Measurements from ENCODE around the gene HPCAL1.

The HPCAL1 gene

DNA sequence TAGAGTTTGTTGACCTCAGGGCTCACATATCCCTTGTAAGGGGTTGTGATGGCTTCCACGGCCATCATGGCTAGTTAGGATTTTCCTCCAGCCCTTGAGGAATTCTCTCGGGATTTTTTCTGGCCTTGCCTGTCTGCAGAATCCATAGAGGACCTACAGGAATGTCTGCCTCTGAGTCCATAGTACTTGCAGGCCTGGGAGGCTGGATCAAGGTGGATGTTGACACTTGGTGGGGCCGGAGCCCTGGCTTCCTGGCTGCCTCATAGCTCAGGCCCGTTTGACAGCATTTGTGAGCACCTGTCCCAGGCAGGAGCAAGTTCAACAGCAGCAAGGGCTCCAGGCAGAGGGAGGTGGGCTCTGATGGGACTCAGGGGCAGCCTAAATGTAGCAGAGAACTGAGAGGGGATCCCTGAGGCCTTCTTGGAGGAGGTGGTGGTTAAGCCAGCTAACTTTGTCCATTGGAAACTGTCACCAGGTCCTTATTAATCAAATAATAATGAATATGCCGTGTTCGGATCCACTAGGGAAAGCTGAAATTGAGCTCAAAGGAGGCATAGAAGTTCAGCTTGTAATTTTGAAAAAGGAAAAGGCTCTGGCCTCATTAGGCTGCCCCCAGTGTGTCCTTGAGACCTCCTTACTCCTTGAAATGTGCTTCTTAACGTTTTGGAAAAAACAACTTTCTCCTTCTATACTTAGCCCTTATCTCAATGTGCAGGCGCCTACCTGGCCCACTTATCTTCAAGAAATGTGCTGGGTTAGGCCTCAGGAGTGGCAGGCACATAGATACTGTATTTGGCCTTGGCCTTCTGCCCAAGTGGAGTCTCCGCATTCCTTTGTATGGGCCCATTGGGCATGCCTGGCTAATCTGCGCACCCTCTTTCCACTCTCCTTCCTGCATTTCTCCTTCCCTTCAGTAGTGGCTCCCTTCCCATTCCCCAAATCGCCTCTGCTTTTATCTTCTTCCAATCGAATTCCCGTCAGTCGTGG lies 66.9 kb downstream of the HPCAL1 start:
- no peak for TF ChIP-seq CTCF (IDR thresholded peaks at IDR 0.05; ENCODE audit: low read depth, low read length, missing control alignments)
- DNase-seq (ENCODE audit: low read depth): no peak
- H3K4me3 ChIP-seq (ENCODE audit: low read depth, low read length): no peak overlapping the region

- no peak for DNase-seq (ENCODE audit: low read depth)
- TF ChIP-seq CTCF (IDR thresholded peaks at IDR 0.05; ENCODE audit: low read depth, low read length, missing control alignments): no peak
- H3K4me3 ChIP-seq (ENCODE audit: low read depth, low read length): no peak overlapping the region
Observed at GRCh38 chr2:10370390-10370789, 67.7 kb downstream of the HPCAL1 start.

DNA sequence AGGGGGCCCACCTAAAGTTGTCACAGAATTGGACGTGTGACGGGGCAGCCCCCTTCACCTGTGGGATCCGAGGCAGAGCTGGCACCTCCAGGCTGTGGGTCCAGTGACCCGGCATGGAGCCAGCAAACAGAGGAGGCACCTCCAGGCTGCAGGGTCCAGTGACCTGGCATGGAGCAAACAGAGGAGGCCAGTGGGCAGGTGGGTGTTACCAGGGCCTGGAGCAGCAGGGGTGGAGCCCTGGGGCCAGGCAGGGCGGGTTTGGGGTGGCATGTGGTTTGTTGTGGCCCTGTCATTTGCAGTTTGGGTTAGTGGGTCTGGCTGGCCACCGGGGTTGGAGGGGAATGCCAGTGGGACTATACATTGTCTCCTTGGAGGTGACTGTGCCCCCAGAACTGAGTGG lies 68.2 kb downstream of the HPCAL1 start:
- no peak for DNase-seq (ENCODE audit: low read depth)
- H3K4me3 ChIP-seq (ENCODE audit: low read depth, low read length): no peak overlapping the region
- TF ChIP-seq CTCF (IDR thresholded peaks at IDR 0.05; ENCODE audit: low read depth, low read length, missing control alignments): no peak

DNA sequence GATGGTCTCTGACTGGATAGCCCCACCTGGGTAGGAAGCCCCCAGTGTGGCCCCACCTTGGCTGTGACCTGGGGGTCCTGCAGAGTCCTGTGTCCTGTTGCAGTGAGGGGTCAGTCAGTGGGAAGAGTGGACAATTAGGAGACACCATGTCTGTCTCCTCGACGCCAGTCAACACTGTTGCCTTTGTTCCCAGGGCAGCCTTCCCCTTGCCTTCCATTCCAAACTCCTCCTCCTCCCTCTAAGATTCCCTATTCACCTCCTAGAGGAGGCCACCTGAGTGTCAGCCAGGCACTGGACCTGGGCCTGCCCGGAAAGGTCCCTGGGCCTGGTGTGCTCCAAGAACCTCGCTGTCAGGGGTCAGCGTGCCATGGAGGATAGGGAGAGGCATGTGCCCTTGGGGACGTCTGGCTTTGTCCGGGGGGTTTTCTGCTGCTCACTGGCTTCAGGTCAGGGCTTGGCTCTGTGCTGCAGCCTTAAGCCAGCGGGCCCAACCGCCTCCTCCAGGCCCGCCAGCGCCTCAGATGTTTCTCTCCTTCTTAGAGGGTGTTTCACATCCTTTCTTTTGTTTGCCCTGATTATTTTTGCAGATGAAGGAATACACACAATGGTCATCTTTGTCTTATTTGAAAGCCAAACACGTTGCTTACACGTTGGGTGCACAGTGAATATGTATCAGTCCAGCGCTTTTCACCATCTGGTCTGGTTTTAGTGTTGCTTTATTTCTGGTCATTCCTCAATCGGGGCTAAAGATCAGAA lies 68.9 kb downstream of the HPCAL1 start:
- no peak overlapping the region for H3K4me3 ChIP-seq (ENCODE audit: low read depth, low read length)
- DNase-seq (ENCODE audit: low read depth): no peak
- no peak for TF ChIP-seq CTCF (IDR thresholded peaks at IDR 0.05; ENCODE audit: low read depth, low read length, missing control alignments)

- no peak overlapping the region for H3K4me3 ChIP-seq (ENCODE audit: low read depth, low read length)
- no peak for DNase-seq (ENCODE audit: low read depth)
- TF ChIP-seq CTCF (IDR thresholded peaks at IDR 0.05; ENCODE audit: low read depth, low read length, missing control alignments): no peak
Observed at GRCh38 chr2:10372203-10372861, 69.6 kb downstream of the HPCAL1 start.

DNA sequence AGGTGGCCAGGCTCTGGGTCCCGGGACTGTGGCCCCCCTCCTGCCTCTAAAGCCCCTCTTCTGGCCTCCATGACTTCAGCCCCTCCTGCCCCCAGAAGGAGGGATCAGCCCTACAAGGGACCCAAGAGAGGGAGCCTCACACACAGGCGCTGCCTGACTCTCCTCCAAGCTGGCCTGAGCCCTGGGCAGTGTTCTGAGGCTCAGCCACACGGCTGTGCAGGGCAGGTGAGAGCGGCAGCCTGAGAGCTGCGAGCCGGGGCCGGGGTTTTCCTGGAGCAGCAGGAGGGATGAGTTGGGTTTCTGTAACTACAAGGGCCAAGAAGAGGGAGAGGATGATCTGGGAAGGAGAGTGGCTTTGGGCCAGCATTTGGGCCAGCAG lies 70.1 kb downstream of the HPCAL1 start:
- DNase-seq (ENCODE audit: low read depth): no peak
- no peak overlapping the region for H3K4me3 ChIP-seq (ENCODE audit: low read depth, low read length)
- TF ChIP-seq CTCF (IDR thresholded peaks at IDR 0.05; ENCODE audit: low read depth, low read length, missing control alignments): no peak

Measured in GM12864 (cell line).